Mucosa of descending colon (tissue), 3 donors: ENCODE results near the gene AMBP. TPM values are rescaled to one million over a fixed set of nuclear protein-coding genes. Genes with fewer than 3 reads are reported as not detected.

Experiments used
- ATAC-seq: fragments of 200-7000 bp; cut with Tn5 transposase; one replicate; pipeline ENCODE4 v1.9.1; 2020; ENCODE audit warnings: mild to moderate bottlenecking, moderate library complexity
- DNase-seq, 3 donors: peaks; one replicate each; pipeline ENCODE4 v3.0.0-alpha.2; 2020
- H3K36me3 ChIP-seq: fragments of 200-600 bp; one replicate; pipeline ENCODE4 v1.8.0; 2021; ENCODE audit warnings: low read depth, mild to moderate bottlenecking
- H3K4me1 ChIP-seq: fragments of 200-600 bp; one replicate; pipeline ENCODE4 v1.8.0; 2021; ENCODE audit warnings: low read depth, mild to moderate bottlenecking
- H3K4me3 ChIP-seq: fragments of 200-600 bp; one replicate; pipeline ENCODE4 v1.8.0; 2021; ENCODE audit warnings: mild to moderate bottlenecking
- H3K9me3 ChIP-seq: fragments of 200-600 bp; one replicate; pipeline ENCODE4 v1.8.0; 2021; ENCODE audit warnings: mild to moderate bottlenecking
- CTCF ChIP-seq: fragments of 200-600 bp; IDR thresholded peaks from one replicate; pipeline ENCODE4 v1.8.0; 2022; ENCODE audit warnings: antibody characterized with exemption, mild to moderate bottlenecking
- intact Hi-C, 2 donors: fragments of 100-400 bp; cut with DNase I in 1 of 2; cut with micrococcal nuclease in 1 of 2; formaldehyde crosslinking; loops; one replicate each; pipeline versions ENCODE4 v1.11.0 to v1.11.1; 2022; cut with DNase I, micrococcal nuclease
- total RNA-seq, 3 donors: library from RNA; stranded (reverse); fragmentation: NEBNext Ultra II Directional in 2 of 3; extraction: Animal tissue kit (Norgen Biotek cat#: 25700) in 2 of 3; gene quantifications; one replicate each; pipeline versions ENCODE4 v1.2.1 to v1.2.4, GENCODE V29; 2021 to 2023
- donor health status: DM: no; HTN: no; CAD: no; lungs with moderate emphysema.
- donor health status: DM: no; HTN: no; CAD: no.
- donor health status: DM: no; HTN: yes; CAD: no.

Gene AMBP
- total RNA-seq, 3 donors from 2014 or later, result 0.63 to 0.81 TPM; not detected in 1

DNA sequence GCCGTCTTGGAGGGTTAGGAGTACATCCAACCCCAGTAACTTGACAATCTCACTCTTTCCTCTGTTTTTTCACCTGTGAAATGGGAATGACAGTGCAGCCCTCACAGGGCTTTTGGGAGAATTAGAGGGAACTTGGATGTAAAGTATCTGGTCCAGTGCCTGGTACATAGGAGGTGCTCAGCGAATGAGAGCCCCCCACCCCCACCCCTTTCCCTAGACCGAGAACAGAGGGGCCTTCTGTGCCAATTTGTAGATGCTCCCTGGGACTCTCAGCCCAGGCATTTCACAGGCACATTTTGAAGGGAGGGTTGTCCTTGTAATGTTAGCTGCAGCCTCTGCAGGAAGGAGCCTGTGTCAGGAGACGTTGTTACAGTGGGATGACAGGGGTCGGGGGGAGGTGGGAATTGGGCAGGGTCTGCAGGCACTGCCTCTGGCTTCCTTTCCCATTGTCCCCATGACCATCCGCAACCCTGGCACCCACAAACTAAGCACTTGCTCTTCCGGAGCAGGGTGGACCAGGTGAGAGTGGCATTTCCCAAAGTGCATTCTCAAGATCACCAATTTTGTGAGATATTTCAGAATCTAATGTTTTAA is 47.0 kb downstream of the AMBP start:
- intact Hi-C loops, result no loop called here
- no peak for DNase-seq
- Histone ChIP-seq H3K4me3 (no peak overlapping the region), H3K4me1 (no peaks in the 10 kb centered on the region), H3K9me3 (no peaks in the 10 kb centered on the region), H3K36me3 (no peaks in the 10 kb centered on the region)
- ATAC-seq, result no peak
- no peak for TF ChIP-seq CTCF

DNA sequence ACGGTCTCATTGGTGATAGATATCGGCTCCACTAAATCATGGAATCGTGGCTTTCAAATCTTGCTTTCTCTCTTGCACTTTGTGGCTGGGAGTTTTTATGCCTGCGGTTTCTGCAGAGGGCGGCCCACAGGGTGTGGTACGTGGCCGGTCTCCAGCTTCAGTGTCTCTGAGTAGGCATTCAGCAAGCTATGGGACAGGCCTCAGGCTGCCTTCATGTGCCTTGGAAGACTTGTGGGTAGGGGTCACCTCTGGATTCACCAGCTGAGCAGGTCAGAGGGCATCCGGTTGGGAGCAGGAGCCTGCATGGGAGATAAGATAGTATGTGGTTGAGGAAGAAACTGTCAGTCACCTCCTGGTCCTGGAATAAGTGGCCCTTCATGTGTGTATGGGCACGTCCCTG is 47.7 kb downstream of the AMBP start:
- Histone ChIP-seq H3K9me3 (no peaks in the 10 kb centered on the region), H3K4me3 (no peak overlapping the region), H3K4me1 (no peaks in the 10 kb centered on the region), H3K36me3 (no peaks in the 10 kb centered on the region)
- TF ChIP-seq CTCF, result no peak
- intact Hi-C loops, result no loop called here
- ATAC-seq (peak; percentile 24), DNase-seq (peak in 1 of 3 donors; percentile 14)

GRCh38 chr9:114029311-114030170 is 48.6 kb downstream of the AMBP start:
- intact Hi-C loops, result no loop called here
- Histone ChIP-seq H3K36me3 (no peaks in the 10 kb centered on the region), H3K9me3 (no peaks in the 10 kb centered on the region), H3K4me3 (no peak overlapping the region), H3K4me1 (no peaks in the 10 kb centered on the region)
- TF ChIP-seq CTCF, result no peak
- ATAC-seq, result no peak
- no peak for DNase-seq

DNA sequence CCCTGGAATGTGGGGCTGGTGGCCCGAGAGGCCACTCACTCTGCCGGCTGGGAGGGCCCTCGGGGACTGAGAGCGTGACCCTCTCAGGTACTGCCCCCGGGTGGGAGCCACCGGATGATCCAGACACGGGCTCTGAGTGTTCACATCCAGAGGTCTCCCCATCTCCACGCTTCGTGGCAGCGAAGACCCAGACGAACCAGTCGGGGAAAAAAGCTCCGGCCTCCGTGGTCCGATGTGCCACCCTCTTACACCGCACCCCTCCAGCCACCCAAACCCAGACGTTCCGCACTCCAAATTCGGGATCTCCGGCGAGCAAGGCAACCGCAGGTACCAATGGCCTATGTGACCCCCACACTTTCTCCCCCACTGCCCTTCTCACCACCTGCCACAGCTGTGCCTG is 49.5 kb downstream of the AMBP start:
- intact Hi-C loops, result no loop called here
- TF ChIP-seq CTCF, result no peak
- ATAC-seq (no peak), DNase-seq (no peak)
- Histone ChIP-seq H3K36me3 (no peaks in the 10 kb centered on the region), H3K9me3 (peaks cover 4% of the 10 kb centered on the region), H3K4me1 (no peaks in the 10 kb centered on the region), H3K4me3 (no peak overlapping the region)

- H3K9me3 ChIP-seq, result peaks cover 10% of the 10 kb centered on the region
- DNase-seq (no peak), ATAC-seq (no peak)
- no peaks in the 10 kb centered on the region for H3K36me3 ChIP-seq
- H3K4me3 ChIP-seq, result no peak overlapping the region
- no peaks in the 10 kb centered on the region for H3K4me1 ChIP-seq
- intact Hi-C loops, result no loop called here
- TF ChIP-seq CTCF, result no peak
Measured at GRCh38 chr9:114027863-114028465, 50.1 kb downstream of the AMBP start.
